Measurements from ENCODE around the gene ATXN10.

Gene ATXN10

DNA sequence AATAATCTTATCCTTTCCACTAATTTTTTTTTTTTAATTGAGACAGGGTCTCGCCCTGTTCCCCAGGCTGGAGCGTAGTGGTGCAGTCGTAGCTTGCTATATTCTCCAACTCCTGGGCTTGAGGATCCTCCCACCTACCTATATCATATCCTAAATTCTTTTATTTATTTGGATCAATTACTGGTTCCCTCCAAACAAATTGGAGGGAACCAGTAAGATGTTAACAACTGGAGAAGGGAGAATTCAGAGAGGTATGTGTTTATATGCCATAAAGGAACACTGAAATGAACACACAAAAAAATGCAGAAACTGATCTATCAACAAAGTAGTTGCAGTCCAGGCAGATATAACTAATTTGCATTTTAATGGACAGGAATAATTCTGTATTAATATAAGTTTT is 63.6 kb downstream of the ATXN10 start:
- TF ChIP-seq GATA2 (IDR thresholded peaks at IDR 0.05; ENCODE audit: low read depth, low read length), result no peak
- TF ChIP-seq GATA3 (IDR thresholded peaks at IDR 0.05; ENCODE audit: low read depth, low read length), result no peak

GRCh38 chr22:45738206-45738605 is 66.6 kb downstream of the ATXN10 start:
- TF ChIP-seq GATA3 (IDR thresholded peaks at IDR 0.05; ENCODE audit: low read depth, low read length), result no peak
- TF ChIP-seq GATA2 (IDR thresholded peaks at IDR 0.05; ENCODE audit: low read depth, low read length), result no peak

- TF ChIP-seq GATA2 (IDR thresholded peaks at IDR 0.05; ENCODE audit: low read depth, low read length) (no peak), GATA3 (IDR thresholded peaks at IDR 0.05; ENCODE audit: low read depth, low read length) (no peak)
Observed at GRCh38 chr22:45740236-45740635, 68.6 kb downstream of the ATXN10 start.

- no peak for TF ChIP-seq GATA2 (IDR thresholded peaks at IDR 0.05; ENCODE audit: low read depth, low read length)
- TF ChIP-seq GATA3 (IDR thresholded peaks at IDR 0.05; ENCODE audit: low read depth, low read length), result no peak
Observed at GRCh38 chr22:45742866-45743450, 71.3 kb downstream of the ATXN10 start.

DNA sequence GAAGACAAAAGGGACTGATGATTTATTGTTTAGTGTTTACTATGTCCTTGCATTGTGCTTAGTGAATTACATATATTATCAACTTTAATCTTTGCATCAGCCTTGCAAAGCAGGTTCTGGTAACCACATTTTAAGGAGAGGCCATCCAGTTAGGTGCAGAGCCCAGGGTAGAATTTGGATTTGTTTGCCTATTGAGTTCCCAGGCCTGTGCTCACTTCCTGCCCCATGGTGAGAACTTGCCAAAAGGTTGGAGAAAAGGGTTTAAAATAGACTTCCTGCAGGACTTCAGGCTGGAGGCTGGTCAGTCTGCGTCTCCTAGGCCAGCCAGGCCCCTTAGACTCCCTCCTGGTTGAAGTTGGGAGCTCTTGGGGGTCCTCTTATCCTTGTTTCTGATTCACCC is 72.1 kb downstream of the ATXN10 start:
- TF ChIP-seq GATA2 (IDR thresholded peaks at IDR 0.05; ENCODE audit: low read depth, low read length) (no peak), GATA3 (IDR thresholded peaks at IDR 0.05; ENCODE audit: low read depth, low read length) (no peak)

- TF ChIP-seq GATA3 (IDR thresholded peaks at IDR 0.05; ENCODE audit: low read depth, low read length), result no peak
- no peak for TF ChIP-seq GATA2 (IDR thresholded peaks at IDR 0.05; ENCODE audit: low read depth, low read length)
Observed at GRCh38 chr22:45744442-45744841, 72.8 kb downstream of the ATXN10 start.

GRCh38 chr22:45750626-45751025 is 79.0 kb downstream of the ATXN10 start:
- TF ChIP-seq GATA2 (IDR thresholded peaks at IDR 0.05; ENCODE audit: low read depth, low read length) (no peak), GATA3 (IDR thresholded peaks at IDR 0.05; ENCODE audit: low read depth, low read length) (no peak)

GRCh38 chr22:45752036-45752435 is 80.4 kb downstream of the ATXN10 start:
- no peak for TF ChIP-seq GATA3 (IDR thresholded peaks at IDR 0.05; ENCODE audit: low read depth, low read length)
- no peak for TF ChIP-seq GATA2 (IDR thresholded peaks at IDR 0.05; ENCODE audit: low read depth, low read length)

GRCh38 chr22:45754822-45755221 is 83.2 kb downstream of the ATXN10 start:
- no peak for TF ChIP-seq GATA3 (IDR thresholded peaks at IDR 0.05; ENCODE audit: low read depth, low read length)
- no peak for TF ChIP-seq GATA2 (IDR thresholded peaks at IDR 0.05; ENCODE audit: low read depth, low read length)

GRCh38 chr22:45756558-45756957 is 84.9 kb downstream of the ATXN10 start:
- TF ChIP-seq GATA3 (IDR thresholded peaks at IDR 0.05; ENCODE audit: low read depth, low read length) (no peak), GATA2 (IDR thresholded peaks at IDR 0.05; ENCODE audit: low read depth, low read length) (no peak)

DNA sequence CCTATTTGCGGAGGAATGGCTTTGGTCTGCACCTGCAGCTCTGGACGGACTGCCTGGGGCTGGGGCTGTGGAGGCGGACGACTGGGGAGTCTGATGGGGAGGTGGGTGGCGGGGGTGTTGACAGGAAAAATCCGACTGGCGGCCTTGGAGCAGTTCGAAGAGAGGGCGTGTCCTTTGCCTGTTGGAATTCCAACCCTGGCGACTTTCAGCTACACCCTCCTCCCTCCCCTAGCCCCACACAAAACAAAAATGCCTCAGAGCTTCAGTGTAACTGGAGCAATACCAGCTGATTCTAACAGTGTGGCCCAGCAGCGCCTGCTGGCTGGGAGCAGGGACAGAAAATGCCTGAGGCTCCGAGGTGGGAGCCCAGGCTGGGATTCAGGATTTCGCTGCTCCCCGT is 85.4 kb downstream of the ATXN10 start:
- TF ChIP-seq GATA3 (IDR thresholded peaks at IDR 0.05; ENCODE audit: low read depth, low read length), result no peak

DNA sequence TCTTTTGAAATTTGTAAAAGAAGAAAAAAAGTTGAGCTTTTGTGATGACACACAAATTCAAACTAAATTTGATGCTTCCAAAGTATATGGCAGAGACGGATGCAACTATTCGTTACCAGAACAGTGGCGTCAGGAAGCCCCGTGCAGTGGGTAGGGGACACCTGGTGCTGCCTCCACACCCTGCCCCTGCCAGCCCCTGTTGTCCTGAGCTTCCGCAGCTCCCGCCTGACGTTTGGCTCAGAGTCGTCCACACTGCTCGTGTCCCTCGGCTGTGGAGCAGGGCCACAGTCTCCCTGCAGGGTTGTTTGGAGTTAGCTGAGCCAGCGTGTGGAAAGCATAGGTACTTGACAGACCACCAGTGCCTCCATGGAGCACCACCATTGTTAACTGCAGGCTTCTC is 86.3 kb downstream of the ATXN10 start:
- TF ChIP-seq GATA3 (IDR thresholded peaks at IDR 0.05; ENCODE audit: low read depth, low read length) (no peak), GATA2 (IDR thresholded peaks at IDR 0.05; ENCODE audit: low read depth, low read length) (no peak)

- TF ChIP-seq GATA2 (IDR thresholded peaks at IDR 0.05; ENCODE audit: low read depth, low read length) (no peak), GATA3 (IDR thresholded peaks at IDR 0.05; ENCODE audit: low read depth, low read length) (no peak)
Observed at GRCh38 chr22:45758603-45759002, 87.0 kb downstream of the ATXN10 start.

GRCh38 chr22:45760682-45761081 is 89.0 kb downstream of the ATXN10 start:
- no peak for TF ChIP-seq GATA2 (IDR thresholded peaks at IDR 0.05; ENCODE audit: low read depth, low read length)

- TF ChIP-seq GATA2 (IDR thresholded peaks at IDR 0.05; ENCODE audit: low read depth, low read length), result no peak
- TF ChIP-seq GATA3 (IDR thresholded peaks at IDR 0.05; ENCODE audit: low read depth, low read length), result no peak
Observed at GRCh38 chr22:45762545-45763235, 91.1 kb downstream of the ATXN10 start.

DNA sequence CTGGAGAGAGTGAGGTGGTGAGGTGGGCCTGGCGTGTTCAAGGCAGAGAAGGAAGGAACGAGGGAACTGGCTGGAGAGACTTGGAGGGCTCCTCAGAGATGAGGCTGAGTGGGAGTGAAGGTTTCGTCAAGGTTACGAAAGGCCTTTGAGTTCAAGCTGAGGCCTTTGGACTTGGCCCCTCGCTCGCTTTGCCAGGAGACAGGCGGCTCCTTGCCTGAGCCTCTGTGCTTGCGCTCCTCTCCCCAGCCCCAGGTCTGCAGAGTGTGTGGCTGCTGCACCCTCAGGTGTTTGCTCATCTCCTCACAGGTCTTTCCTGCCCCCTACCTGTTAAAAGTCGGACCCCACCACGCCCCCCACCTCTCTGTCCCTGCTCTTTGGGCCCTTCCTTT is 91.6 kb downstream of the ATXN10 start:
- TF ChIP-seq GATA3 (IDR thresholded peaks at IDR 0.05; ENCODE audit: low read depth, low read length) (no peak), GATA2 (IDR thresholded peaks at IDR 0.05; ENCODE audit: low read depth, low read length) (no peak)
